Posterior vena cava (tissue), 2 donors: Measurements from ENCODE around the gene DUSP7. TPM values are rescaled to one million over a fixed set of nuclear protein-coding genes. Genes with fewer than 3 reads are reported as not detected.

Experiments
- DNase-seq: peaks from one replicate; pipeline ENCODE4 v3.0.0-alpha.2; 2020; ENCODE audit warnings: low spot score
- intact Hi-C, 2 donors: fragments of 100-400 bp; cut with DNase I; formaldehyde crosslinking; loops; one replicate each; pipeline versions ENCODE4 v1.14.1 to v1.14.2; 2022 to 2023
- total RNA-seq, 2 donors: library from RNA; stranded (reverse); fragmentation: NEBNext Ultra II Directional; extraction: Animal tissue kit (Norgen Biotek cat#: 25700); gene quantifications; one replicate each; pipeline ENCODE4 v1.2.1, GENCODE V29; 2021
- donor health status: DM: yes; HTN: yes; CAD: no.
- donor health status: DM: yes; HTN: yes; CAD: no.

Gene DUSP7
- total RNA-seq, 2 donors from 2014 or later: 29.9 to 36.4 TPM

DNA sequence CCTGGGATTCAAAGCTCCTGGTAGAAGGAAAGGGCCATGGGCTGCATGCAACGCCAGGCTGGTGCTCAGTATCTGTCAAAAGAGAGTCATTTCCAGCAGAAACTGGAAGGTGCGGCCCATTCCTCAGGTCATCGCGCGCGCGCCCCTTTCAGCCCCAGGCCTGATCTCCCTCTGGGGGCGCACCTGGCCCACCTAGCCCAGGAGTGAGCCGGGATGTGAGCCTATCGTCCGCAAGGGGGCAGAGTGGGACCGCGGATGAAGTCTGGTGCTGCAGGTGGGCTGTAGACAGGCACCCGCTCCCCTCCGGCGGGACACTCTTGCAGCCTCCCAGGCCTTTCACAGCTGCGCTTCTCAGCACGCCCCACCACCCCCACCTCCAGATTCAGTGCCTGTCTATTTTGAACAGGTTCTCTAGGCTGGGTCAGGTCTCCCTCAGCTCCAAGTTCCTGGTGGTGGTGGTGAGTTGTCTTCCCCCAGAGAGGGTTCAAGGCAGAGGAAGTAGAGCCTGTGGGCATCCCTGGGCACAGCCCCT is 54.9 kb downstream of the DUSP7 start:
- DNase-seq: peak; percentile 88
- intact Hi-C loops: loop anchor here (2.0 to 10.0 kb wide), 4 partner anchors 51 to 443 kb away; partner anchors contain the start of gene SEMA3G (in 1 of the 2)

DNA sequence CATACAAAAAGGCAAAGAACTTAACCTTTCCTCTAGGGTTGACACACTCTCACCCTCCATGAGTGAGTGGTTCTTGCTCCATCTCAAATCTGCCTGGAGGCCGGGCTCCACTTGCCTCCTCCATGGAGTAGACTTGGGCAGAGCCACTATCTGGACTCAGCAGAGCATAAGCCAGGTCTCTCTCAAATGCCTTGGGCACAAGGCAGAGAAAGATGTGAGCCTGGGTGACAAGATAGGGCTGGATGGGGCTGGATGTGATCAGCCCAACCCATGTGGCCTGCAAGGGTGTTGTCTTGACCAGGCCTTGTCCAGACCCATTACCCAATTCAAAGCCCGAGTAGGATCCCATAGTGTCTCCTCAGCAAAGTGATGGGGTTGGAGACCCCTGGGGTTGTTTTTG is 56.5 kb downstream of the DUSP7 start:
- intact Hi-C loops: loop anchor here (2.0 to 10.0 kb wide), 4 partner anchors 52 to 445 kb away; partner anchors contain the start of gene SEMA3G (in 1 of the 2)
- no peak for DNase-seq

Other genes with a start within 250 kb of the DUSP7 start
- gene IQCF2, start 195.0 kb downstream of the DUSP7 start, total RNA-seq: not detected
- gene IQCF5, start 181.0 kb downstream of the DUSP7 start, total RNA-seq: not detected
- not detected for gene IQCF1, start 153.2 kb downstream of the DUSP7 start, total RNA-seq
- 10 to 100 TPM; 13.4 to 14.9 TPM for gene RRP9, start 114.7 kb downstream of the DUSP7 start, total RNA-seq
- 10 to 100 TPM; 16.5 to 22.3 TPM for gene PARP3, start 114.2 kb downstream of the DUSP7 start, total RNA-seq
- not detected for gene GPR62, start 101.2 kb downstream of the DUSP7 start, total RNA-seq
- gene PCBP4, start 89.1 kb downstream of the DUSP7 start, total RNA-seq: 10 to 100 TPM; 48.9 to 53.2 TPM
- gene ABHD14B, start 82.5 kb downstream of the DUSP7 start, total RNA-seq: 10 to 100 TPM; 21.0 to 32.7 TPM
- gene ABHD14A, start 81.5 kb downstream of the DUSP7 start, total RNA-seq: 10 to 100 TPM in 1 of 2 donors, 1 to 10 TPM in 1; 8.4 to 18.6 TPM
- gene ACY1, start 73.0 kb downstream of the DUSP7 start, total RNA-seq: 10 to 100 TPM; 11.8 to 12.3 TPM
- gene RPL29, start 60.7 kb downstream of the DUSP7 start, total RNA-seq: 100 to 1,000 TPM; 657 to 687 TPM
- 1 to 10 TPM; 1.7 to 1.9 TPM for gene POC1A, start 97.9 kb upstream of the DUSP7 start, total RNA-seq
- 10 to 100 TPM; 28.5 to 31.4 TPM for gene ALAS1, start 141.6 kb upstream of the DUSP7 start, total RNA-seq
- under 1 TPM; 0.46 to 0.52 TPM for gene TLR9, start 169.1 kb upstream of the DUSP7 start, total RNA-seq
- 10 to 100 TPM; 40.0 to 51.0 TPM for gene TWF2, start 182.6 kb upstream of the DUSP7 start, total RNA-seq
- 10 to 100 TPM; 21.1 to 28.8 TPM for gene PPM1M, start 189.2 kb upstream of the DUSP7 start, total RNA-seq
- 10 to 100 TPM; 58.4 to 72.6 TPM for gene WDR82, start 222.1 kb upstream of the DUSP7 start, total RNA-seq
- 1 to 10 TPM; 6.8 to 8.7 TPM for gene GLYCTK, start 231.3 kb upstream of the DUSP7 start, total RNA-seq